KMS-11 (cell line): ENCODE data around the gene RIC8B.

ENCODE experiments used
- H2AFZ ChIP-seq: fragments of 200-600 bp; sonication (generic); 2 replicates; pipeline ENCODE4 v1.6.1; 2016; ENCODE audit warnings: antibody characterized with exemption, mixed run types, low read depth
- H3K27ac ChIP-seq: fragments of 200-600 bp; sonication (generic); 2 replicates; pipeline ENCODE4 v1.6.1; 2016; ENCODE audit warnings: mild to moderate bottlenecking, mixed run types
- H3K27me3 ChIP-seq: fragments of 200-600 bp; sonication (generic); 2 replicates; pipeline ENCODE4 v1.6.1; 2017; ENCODE audit warnings: mild to moderate bottlenecking, low read depth, mixed run types, moderate library complexity; ENCODE audit not compliant: insufficient read depth
- H3K36me3 ChIP-seq: fragments of 200-600 bp; sonication (generic); 2 replicates; pipeline ENCODE4 v1.6.1; 2017; ENCODE audit warnings: mild to moderate bottlenecking, mixed run types; ENCODE audit not compliant: insufficient read depth
- H3K4me1 ChIP-seq: fragments of 200-600 bp; sonication (generic); 2 replicates; pipeline ENCODE4 v1.6.1; 2016; ENCODE audit warnings: mild to moderate bottlenecking, low read depth, mixed run types; ENCODE audit not compliant: poor library complexity, severe bottlenecking
- H3K4me2 ChIP-seq: fragments of 200-600 bp; sonication (generic); 2 replicates; pipeline ENCODE4 v1.7.0; 2016; ENCODE audit warnings: mild to moderate bottlenecking, mixed run types
- H3K4me3 ChIP-seq: fragments of 200-600 bp; sonication (generic); IDR thresholded peaks from 2 replicates; pipeline ENCODE4 v1.6.1; 2017; ENCODE audit warnings: low read depth, low read length, mixed read lengths; ENCODE audit not compliant: insufficient read depth
- H3K79me2 ChIP-seq: fragments of 200-600 bp; sonication (generic); 2 replicates; pipeline ENCODE4 v1.6.1; 2016; ENCODE audit warnings: low read depth, mixed run types; ENCODE audit not compliant: insufficient read depth
- H3K9ac ChIP-seq: fragments of 200-600 bp; sonication (generic); 2 replicates; pipeline ENCODE4 v1.6.1; 2016; ENCODE audit warnings: mild to moderate bottlenecking, mixed run types
- H4K20me1 ChIP-seq: fragments of 200-600 bp; sonication (generic); 2 replicates; pipeline ENCODE4 v1.6.1; 2016; ENCODE audit warnings: mild to moderate bottlenecking, mixed run types; ENCODE audit not compliant: insufficient read depth
- CTCF ChIP-seq: fragments of 200-600 bp; sonication (generic); conservative IDR thresholded peaks from 2 replicates; pipeline ENCODE4 v1.6.1; 2017; ENCODE audit warnings: low read depth, mild to moderate bottlenecking, antibody characterized with exemption, low read length, moderate library complexity, mixed read lengths

The RIC8B gene

DNA sequence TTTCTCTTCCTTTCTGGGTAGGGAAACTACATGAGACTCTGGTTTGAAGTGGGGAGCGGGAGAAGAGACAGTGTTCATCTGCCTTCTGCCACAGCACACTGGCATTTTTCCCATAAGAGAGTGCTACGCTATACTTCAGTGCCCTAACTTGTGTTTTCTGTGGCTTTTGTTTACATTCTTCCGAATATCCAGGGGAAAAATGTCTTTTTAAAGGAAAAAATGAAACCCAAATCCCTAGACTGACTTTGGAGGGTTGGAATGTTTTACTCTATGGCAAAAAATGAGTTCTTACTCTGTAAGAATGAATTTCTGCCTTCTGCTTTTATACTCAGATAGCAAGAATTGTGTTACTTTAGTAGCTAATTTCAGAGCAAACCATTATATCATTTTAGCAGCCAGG, 93.2 kb downstream of the RIC8B start:
- H3K27me3 ChIP-seq, result no peaks in the 10 kb centered on the region
- H3K9ac ChIP-seq, result no peak overlapping the region
- no peaks in the 10 kb centered on the region for H3K36me3 ChIP-seq
- no peaks in the 10 kb centered on the region for H3K4me1 ChIP-seq
- no peaks in the 10 kb centered on the region for H4K20me1 ChIP-seq
- H3K4me3 ChIP-seq, result no peak overlapping the region
- H3K4me2 ChIP-seq, result no peak overlapping the region
- no peak overlapping the region for H2AFZ ChIP-seq
- TF ChIP-seq CTCF, result no peak
- H3K27ac ChIP-seq, result no peak overlapping the region
- H3K79me2 ChIP-seq, result no peaks in the 10 kb centered on the region

DNA sequence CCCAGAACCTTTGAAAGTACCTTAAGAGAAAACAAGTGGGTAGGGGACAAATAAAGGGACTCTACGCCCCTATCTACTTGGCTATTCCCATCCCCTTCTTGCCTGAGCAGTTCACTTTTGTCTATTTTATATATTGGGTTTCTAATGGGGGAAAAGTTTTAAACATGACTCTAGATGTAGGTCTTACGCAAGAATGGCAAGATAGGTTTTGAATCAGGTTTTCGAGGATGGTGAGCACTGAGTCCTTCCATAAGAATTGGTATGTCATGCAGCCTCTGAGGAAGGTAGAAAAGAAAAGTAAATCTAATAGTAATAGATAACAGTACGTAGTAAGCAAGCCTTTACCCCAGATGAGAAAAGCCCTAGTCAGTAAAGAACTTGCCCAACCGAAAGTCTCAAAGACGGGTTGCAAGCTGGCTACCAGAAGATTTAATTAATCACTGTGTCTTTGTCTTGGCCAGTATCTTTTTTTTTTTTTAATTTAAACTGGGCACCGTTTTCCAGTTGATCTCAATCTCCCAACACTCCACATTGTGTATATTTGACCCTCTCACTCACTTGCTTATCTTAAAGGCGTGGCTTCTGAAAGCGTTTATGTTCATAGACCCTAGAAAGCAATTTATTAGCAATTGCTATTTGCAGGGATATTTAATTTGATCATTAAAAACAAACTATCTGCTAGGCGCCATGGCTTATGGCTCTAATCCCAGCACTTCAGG, 94.7 kb downstream of the RIC8B start:
- H2AFZ ChIP-seq, result no peak overlapping the region
- no peaks in the 10 kb centered on the region for H3K4me1 ChIP-seq
- no peaks in the 10 kb centered on the region for H4K20me1 ChIP-seq
- no peak overlapping the region for H3K27ac ChIP-seq
- H3K27me3 ChIP-seq, result no peaks in the 10 kb centered on the region
- H3K4me3 ChIP-seq, result no peak overlapping the region
- no peak for TF ChIP-seq CTCF
- no peaks in the 10 kb centered on the region for H3K36me3 ChIP-seq
- no peak overlapping the region for H3K9ac ChIP-seq
- H3K79me2 ChIP-seq, result no peaks in the 10 kb centered on the region
- no peak overlapping the region for H3K4me2 ChIP-seq

DNA sequence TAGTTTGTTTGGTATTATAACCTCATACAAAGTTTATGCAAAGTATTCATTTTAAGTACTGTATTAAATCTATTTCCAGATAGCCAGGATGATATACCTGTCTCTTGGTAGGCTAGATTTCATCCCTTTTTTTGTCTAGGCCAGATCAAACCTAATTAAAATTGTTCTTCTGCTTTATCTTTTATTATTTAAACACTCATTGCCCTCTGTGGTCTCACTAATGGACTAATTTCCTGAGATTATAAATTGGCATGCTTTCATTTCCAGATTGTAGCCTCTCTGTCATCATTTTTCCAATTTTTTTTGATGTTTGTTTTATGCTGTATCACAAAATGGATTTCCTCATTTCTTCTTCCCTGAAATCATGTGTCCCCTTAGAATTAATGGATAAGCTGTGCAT, 95.6 kb downstream of the RIC8B start:
- H3K9ac ChIP-seq, result no peak overlapping the region
- no peaks in the 10 kb centered on the region for H4K20me1 ChIP-seq
- no peak overlapping the region for H3K4me2 ChIP-seq
- no peak for TF ChIP-seq CTCF
- no peaks in the 10 kb centered on the region for H3K36me3 ChIP-seq
- no peak overlapping the region for H3K27ac ChIP-seq
- no peak overlapping the region for H2AFZ ChIP-seq
- H3K27me3 ChIP-seq, result no peaks in the 10 kb centered on the region
- H3K4me1 ChIP-seq, result no peaks in the 10 kb centered on the region
- no peaks in the 10 kb centered on the region for H3K79me2 ChIP-seq
- no peak overlapping the region for H3K4me3 ChIP-seq

GRCh38 chr12:106871477-106871876, 97.0 kb downstream of the RIC8B start:
- Histone ChIP-seq H3K4me2 (no peak overlapping the region), H3K36me3 (no peaks in the 10 kb centered on the region), H4K20me1 (no peaks in the 10 kb centered on the region), H3K9ac (no peak overlapping the region), H2AFZ (no peak overlapping the region), H3K79me2 (no peaks in the 10 kb centered on the region), H3K27ac (no peak overlapping the region), H3K4me3 (no peak overlapping the region), H3K27me3 (no peaks in the 10 kb centered on the region), H3K4me1 (no peaks in the 10 kb centered on the region)
- no peak for TF ChIP-seq CTCF
